Choroid plexus epithelial cell (primary cell): Measurements from ENCODE around the gene PLXNA2.

Experiments used
- DNase-seq: peaks from one replicate; pipeline ENCODE4 v3.0.0-alpha.2; 2010; ENCODE audit warnings: low read depth
- H3K4me3 ChIP-seq: 2 replicates; pipeline ENCODE4 v1.5.1; 2011; ENCODE audit warnings: low read depth, mild to moderate bottlenecking, control low read depth, low read length, moderate library complexity
- TF ChIP-seq, protein P1 (sequence below): conservative IDR thresholded peaks from 2 replicates; pipeline ENCODE4 v1.5.1; 2011; ENCODE audit warnings: low read depth, mild to moderate bottlenecking, control low read depth, inconsistent platforms, low read length, moderate library complexity

PLXNA2 gene

DNA sequence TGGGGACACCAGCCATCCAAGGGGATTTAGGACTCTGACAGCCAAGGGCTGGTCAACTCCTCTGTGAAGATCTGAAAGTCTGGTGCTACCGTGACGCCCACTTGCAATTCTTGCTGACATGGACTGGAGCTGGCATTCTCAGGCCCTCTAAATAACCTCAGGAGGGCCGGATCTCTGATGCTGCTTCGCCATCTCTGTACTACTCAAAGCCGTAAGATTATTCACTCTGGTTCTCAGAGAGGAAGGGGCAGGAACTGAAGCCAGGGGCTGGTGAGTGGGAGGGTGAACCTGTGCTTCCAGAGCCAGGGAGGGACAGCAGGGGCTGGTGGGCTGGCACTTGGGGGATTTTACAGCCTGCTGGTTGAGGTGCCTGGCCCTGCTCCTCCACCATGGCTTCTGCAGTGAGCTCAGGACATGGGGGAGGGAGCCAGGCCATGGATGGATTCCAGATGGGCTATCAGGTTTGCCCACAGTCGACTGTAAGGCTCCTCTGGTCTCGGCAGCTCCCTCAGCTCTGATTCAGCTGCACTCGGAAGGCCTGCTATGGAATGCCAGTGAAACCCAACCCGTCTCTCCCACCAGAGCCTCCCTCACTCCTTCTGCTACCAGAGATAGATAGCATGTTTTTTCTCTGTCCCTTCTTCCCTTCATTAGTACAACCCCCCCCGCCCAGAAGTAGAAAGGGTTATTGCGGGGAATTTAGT, 84.5 kb downstream of the PLXNA2 start:
- no peak overlapping the region for H3K4me3 ChIP-seq
- TF ChIP-seq, protein P1, sequence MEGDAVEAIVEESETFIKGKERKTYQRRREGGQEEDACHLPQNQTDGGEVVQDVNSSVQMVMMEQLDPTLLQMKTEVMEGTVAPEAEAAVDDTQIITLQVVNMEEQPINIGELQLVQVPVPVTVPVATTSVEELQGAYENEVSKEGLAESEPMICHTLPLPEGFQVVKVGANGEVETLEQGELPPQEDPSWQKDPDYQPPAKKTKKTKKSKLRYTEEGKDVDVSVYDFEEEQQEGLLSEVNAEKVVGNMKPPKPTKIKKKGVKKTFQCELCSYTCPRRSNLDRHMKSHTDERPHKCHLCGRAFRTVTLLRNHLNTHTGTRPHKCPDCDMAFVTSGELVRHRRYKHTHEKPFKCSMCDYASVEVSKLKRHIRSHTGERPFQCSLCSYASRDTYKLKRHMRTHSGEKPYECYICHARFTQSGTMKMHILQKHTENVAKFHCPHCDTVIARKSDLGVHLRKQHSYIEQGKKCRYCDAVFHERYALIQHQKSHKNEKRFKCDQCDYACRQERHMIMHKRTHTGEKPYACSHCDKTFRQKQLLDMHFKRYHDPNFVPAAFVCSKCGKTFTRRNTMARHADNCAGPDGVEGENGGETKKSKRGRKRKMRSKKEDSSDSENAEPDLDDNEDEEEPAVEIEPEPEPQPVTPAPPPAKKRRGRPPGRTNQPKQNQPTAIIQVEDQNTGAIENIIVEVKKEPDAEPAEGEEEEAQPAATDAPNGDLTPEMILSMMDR = no peak
- peak; percentile 88 for DNase-seq

GRCh38 chr1:208158640-208159554, 85.3 kb downstream of the PLXNA2 start:
- H3K4me3 ChIP-seq = no peak overlapping the region
- TF ChIP-seq, protein P1 = no peak
- peak; percentile 67 for DNase-seq

GRCh38 chr1:208157769-208158168, 86.4 kb downstream of the PLXNA2 start:
- no peak overlapping the region for H3K4me3 ChIP-seq
- TF ChIP-seq, protein P1 = no peak
- DNase-seq = peak; percentile 39

GRCh38 chr1:208156741-208157140, 87.4 kb downstream of the PLXNA2 start:
- TF ChIP-seq, protein P1 = no peak
- no peak for DNase-seq
- no peak overlapping the region for H3K4me3 ChIP-seq

- no peak for DNase-seq
- TF ChIP-seq, protein P1 = no peak
- H3K4me3 ChIP-seq = no peak overlapping the region
Observed at GRCh38 chr1:208156310-208156709, 87.9 kb downstream of the PLXNA2 start.

- H3K4me3 ChIP-seq = no peak overlapping the region
- TF ChIP-seq, protein P1 = no peak
- DNase-seq = no peak
Observed at GRCh38 chr1:208154679-208155642, 89.2 kb downstream of the PLXNA2 start.
